Neural progenitor cell (in vitro differentiated cells): Measurements from ENCODE around the gene ALG1L2.

Experiments
- CTCF ChIP-seq: fragments of 200-600 bp; sonication (generic); IDR thresholded peaks from 2 replicates; pipeline ENCODE4 v1.5.1; 2017; ENCODE audit warnings: antibody characterized with exemption, mild to moderate bottlenecking
- EZH2 ChIP-seq: fragments of 200-600 bp; sonication (generic); IDR thresholded peaks from 2 replicates; pipeline ENCODE4 v1.6.1; 2017; ENCODE audit warnings: antibody characterized with exemption, mild to moderate bottlenecking, moderate library complexity

- TF ChIP-seq CTCF, result no peak
- no peak for TF ChIP-seq EZH2
These were observed 8.0 kb upstream of the ALG1L2 start for GRCh38 chr3:130073582-130073981.
